HepG2 (cell line): Measurements from ENCODE around the gene FETUB.
A peak's percentile ranks its signal among the peaks of the same experiment; 100 is the strongest.

Source experiments
- CBFB ChIP-seq: sonication (generic); formaldehyde crosslinking; IDR thresholded peaks from 2 replicates; pipeline ENCODE4 v1.4.0; 2020; ENCODE audit warnings: missing genetic modification reagents
- KDM5A ChIP-seq: fragments of 200-600 bp; sonication (generic); IDR thresholded peaks from 2 replicates; pipeline ENCODE4 v1.7.0; 2018; ENCODE audit warnings: antibody characterized with exemption, mild to moderate bottlenecking, low read length, borderline replicate concordance
- POLR2A ChIP-seq, 2 experiments: IDR thresholded peaks; 2 replicates each; pipeline ENCODE4 v1.6.1; 2011; ENCODE audit warnings: low read depth in 2 of 2, low read length in 2 of 2, mild to moderate bottlenecking in 1 of 2, moderate library complexity in 1 of 2; ENCODE audit not compliant: insufficient read depth in 1 of 2
- RAD21 ChIP-seq: fragments of 450-650 bp; formaldehyde crosslinking; IDR thresholded peaks from 2 replicates; pipeline ENCODE4 v1.5.0; 2020; ENCODE audit warnings: mild to moderate bottlenecking
- RBAK ChIP-seq: sonication (generic); formaldehyde crosslinking; IDR thresholded peaks from 2 replicates; pipeline ENCODE4 v1.5.1; 2020; ENCODE audit warnings: mild to moderate bottlenecking, missing genetic modification reagents
- RXRA ChIP-seq: sonication (generic); formaldehyde crosslinking; IDR thresholded peaks from 2 replicates; pipeline ENCODE4 v1.5.1; 2020; ENCODE audit warnings: missing genetic modification reagents
- STAT5B ChIP-seq: sonication (generic); formaldehyde crosslinking; IDR thresholded peaks from 2 replicates; pipeline ENCODE4 v1.4.0; 2020; ENCODE audit warnings: missing genetic modification reagents
- TBP ChIP-seq: sonication (generic); formaldehyde crosslinking; IDR thresholded peaks from 2 replicates; pipeline ENCODE4 v1.5.0; 2020; ENCODE audit warnings: missing genetic modification reagents
- ZBTB20 ChIP-seq: sonication (generic); formaldehyde crosslinking; IDR thresholded peaks from 2 replicates; pipeline ENCODE4 v1.8.1; 2023; ENCODE audit warnings: missing genetic modification reagents, low read depth, mild to moderate bottlenecking, borderline replicate concordance
- ZBTB7A ChIP-seq: sonication (generic); formaldehyde crosslinking; IDR thresholded peaks from 2 replicates; pipeline ENCODE4 v1.8.0; 2022; ENCODE audit warnings: mild to moderate bottlenecking, missing genetic modification reagents
- ZBTB8A ChIP-seq: sonication (generic); formaldehyde crosslinking; IDR thresholded peaks from 2 replicates; pipeline ENCODE4 v1.4.0; 2020; ENCODE audit warnings: mild to moderate bottlenecking, low read depth, missing genetic modification reagents, borderline replicate concordance
- ZNF138 ChIP-seq: sonication (generic); formaldehyde crosslinking; IDR thresholded peaks from 2 replicates; pipeline ENCODE4 v1.5.0; 2020; ENCODE audit warnings: mild to moderate bottlenecking, low read depth, missing genetic modification reagents

- TF ChIP-seq ZBTB8A (CRISPR knock-in tag) (no peak), RXRA (CRISPR knock-in tag) (no peak), POLR2A (IDR thresholded peaks at IDR 0.05; ENCODE audit: insufficient read depth in 1 of 2, low read depth in 2 of 2, low read length in 2 of 2) (peak; percentile 6 to 82; a peak in 3 of 4 replicates), RBAK (CRISPR knock-in tag) (no peak), ZNF138 (no peak), STAT5B (CRISPR knock-in tag) (no peak), TBP (CRISPR knock-in tag) (peak; percentile 16), KDM5A (no peak), RAD21 (CRISPR knock-in tag) (no peak), ZBTB7A (CRISPR knock-in tag) (peak; percentile 63), ZBTB20 (no peak; the same call in 1 of the 2 replicates), CBFB (CRISPR knock-in tag) (0 out of 2 replicates have a peak, but pooled peaks have one; percentile 11)
Observed at GRCh38 chr3:186620213-186621092, 19.7 kb upstream of the FETUB start.
